Endothelial cell of umbilical vein (primary cell): ENCODE measurements around the gene TPT1.

Experiments used
- POLR2A ChIP-seq: IDR thresholded peaks from 2 replicates; pipeline ENCODE4 v1.6.1; 2012; ENCODE audit warnings: low read depth, mild to moderate bottlenecking, control low read depth, low read length
- TF ChIP-seq, protein P1 (sequence below), 2 donors: IDR thresholded peaks; 1 replicate in 1 of 2; 2 replicates in 1 of 2; pipeline ENCODE4 v1.5.1; 2011; ENCODE audit warnings: low read length in 2 of 2, mild to moderate bottlenecking in 2 of 2, moderate library complexity in 2 of 2, control low read depth in 1 of 2, inconsistent platforms in 1 of 2, low read depth in 1 of 2; ENCODE audit not compliant: insufficient read depth in 1 of 2; ENCODE audit errors: extremely low read depth in 1 of 2

DNA sequence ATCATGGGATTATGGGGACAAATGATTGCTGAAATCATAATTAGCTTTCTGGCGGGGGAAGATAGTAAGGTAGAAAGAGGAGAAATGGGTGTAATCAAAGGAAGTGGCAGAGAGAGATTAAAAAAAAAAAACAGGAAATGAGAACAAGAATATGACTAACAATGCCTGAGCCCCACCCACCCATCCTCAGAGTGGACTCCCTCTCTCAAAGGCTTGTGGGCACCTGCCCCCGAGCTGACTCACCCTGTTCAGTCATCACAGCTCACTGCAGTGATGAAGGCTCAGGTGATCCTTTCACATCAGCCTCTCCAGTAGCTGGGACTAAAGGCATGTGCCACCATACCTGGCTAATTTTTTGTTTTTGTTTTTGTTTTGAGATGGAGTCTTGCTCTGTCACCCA, 26.4 kb upstream of the TPT1 start:
- TF ChIP-seq, protein P1, sequence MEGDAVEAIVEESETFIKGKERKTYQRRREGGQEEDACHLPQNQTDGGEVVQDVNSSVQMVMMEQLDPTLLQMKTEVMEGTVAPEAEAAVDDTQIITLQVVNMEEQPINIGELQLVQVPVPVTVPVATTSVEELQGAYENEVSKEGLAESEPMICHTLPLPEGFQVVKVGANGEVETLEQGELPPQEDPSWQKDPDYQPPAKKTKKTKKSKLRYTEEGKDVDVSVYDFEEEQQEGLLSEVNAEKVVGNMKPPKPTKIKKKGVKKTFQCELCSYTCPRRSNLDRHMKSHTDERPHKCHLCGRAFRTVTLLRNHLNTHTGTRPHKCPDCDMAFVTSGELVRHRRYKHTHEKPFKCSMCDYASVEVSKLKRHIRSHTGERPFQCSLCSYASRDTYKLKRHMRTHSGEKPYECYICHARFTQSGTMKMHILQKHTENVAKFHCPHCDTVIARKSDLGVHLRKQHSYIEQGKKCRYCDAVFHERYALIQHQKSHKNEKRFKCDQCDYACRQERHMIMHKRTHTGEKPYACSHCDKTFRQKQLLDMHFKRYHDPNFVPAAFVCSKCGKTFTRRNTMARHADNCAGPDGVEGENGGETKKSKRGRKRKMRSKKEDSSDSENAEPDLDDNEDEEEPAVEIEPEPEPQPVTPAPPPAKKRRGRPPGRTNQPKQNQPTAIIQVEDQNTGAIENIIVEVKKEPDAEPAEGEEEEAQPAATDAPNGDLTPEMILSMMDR (IDR thresholded peaks at IDR 0.05; ENCODE audit: extremely low read depth in 1 of 2, insufficient read depth in 1 of 2, low read depth in 1 of 2, low read length in 2 of 2) = no peak
- no peak for TF ChIP-seq POLR2A
